Ishikawa (cell line): ENCODE measurements around the gene XRCC1.

Experiments
- CEBPB ChIP-seq: IDR thresholded peaks from 2 replicates; pipeline ENCODE4 v1.6.1; 2012
- CREB1 ChIP-seq: IDR thresholded peaks from 2 replicates; pipeline ENCODE4 v1.6.1; 2012; ENCODE audit warnings: low read depth
- EGR1 ChIP-seq: IDR thresholded peaks from 2 replicates; pipeline ENCODE4 v1.6.1; 2012
- EP300 ChIP-seq: IDR thresholded peaks from 2 replicates; pipeline ENCODE4 v1.6.1; 2012; ENCODE audit warnings: borderline replicate concordance
- FOXM1 ChIP-seq: IDR thresholded peaks from 2 replicates; pipeline ENCODE4 v1.6.1; 2012; ENCODE audit warnings: low read depth, borderline replicate concordance
- NFIC ChIP-seq: IDR thresholded peaks from 2 replicates; pipeline ENCODE4 v1.6.1; 2012
- RAD21 ChIP-seq: IDR thresholded peaks from 2 replicates; pipeline ENCODE4 v1.6.1; 2012; ENCODE audit warnings: low read depth
- REST ChIP-seq: IDR thresholded peaks from 2 replicates; pipeline ENCODE4 v1.6.1; 2012; ENCODE audit warnings: low read depth, mild to moderate bottlenecking
- TAF1 ChIP-seq: IDR thresholded peaks from 2 replicates; pipeline ENCODE4 v1.6.1; 2012; ENCODE audit warnings: low read depth, mild to moderate bottlenecking
- TCF12 ChIP-seq: IDR thresholded peaks from 2 replicates; pipeline ENCODE4 v1.6.1; 2012; ENCODE audit warnings: low read depth
- TEAD4 ChIP-seq: IDR thresholded peaks from 2 replicates; pipeline ENCODE4 v1.6.1; 2012
- YY1 ChIP-seq: IDR thresholded peaks from 2 replicates; pipeline ENCODE4 v1.6.1; 2012; ENCODE audit warnings: low read depth
- TF ChIP-seq, protein P1 (sequence below): IDR thresholded peaks from 2 replicates; pipeline ENCODE4 v1.6.1; 2012

GRCh38 chr19:43533546-43534304, 41.6 kb downstream of the XRCC1 start:
- TF ChIP-seq NFIC: no peak
- TF ChIP-seq RAD21: no peak
- no peak for TF ChIP-seq FOXM1
- no peak for TF ChIP-seq REST
- TF ChIP-seq TEAD4: no peak
- no peak; the same call in 1 of the 2 replicates for TF ChIP-seq TAF1
- TF ChIP-seq, protein P1, sequence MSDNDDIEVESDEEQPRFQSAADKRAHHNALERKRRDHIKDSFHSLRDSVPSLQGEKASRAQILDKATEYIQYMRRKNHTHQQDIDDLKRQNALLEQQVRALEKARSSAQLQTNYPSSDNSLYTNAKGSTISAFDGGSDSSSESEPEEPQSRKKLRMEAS: no peak
- no peak for TF ChIP-seq CREB1
- TF ChIP-seq EP300: no peak
- TF ChIP-seq TCF12: no peak
- no peak for TF ChIP-seq YY1
- TF ChIP-seq CEBPB: 0 out of 2 replicates have a peak, but pooled peaks have one; percentile 40
- TF ChIP-seq EGR1: no peak
